GM19395 (cell line): ENCODE data around the gene EPC1.

Experiments used
- ATAC-seq: cut with Tn5 transposase; IDR thresholded peaks from one replicate; pipeline ENCODE4 v1.9.1; 2021; ENCODE audit warnings: mild to moderate bottlenecking, moderate library complexity; ENCODE audit not compliant: unreplicated experiment

Gene EPC1

DNA sequence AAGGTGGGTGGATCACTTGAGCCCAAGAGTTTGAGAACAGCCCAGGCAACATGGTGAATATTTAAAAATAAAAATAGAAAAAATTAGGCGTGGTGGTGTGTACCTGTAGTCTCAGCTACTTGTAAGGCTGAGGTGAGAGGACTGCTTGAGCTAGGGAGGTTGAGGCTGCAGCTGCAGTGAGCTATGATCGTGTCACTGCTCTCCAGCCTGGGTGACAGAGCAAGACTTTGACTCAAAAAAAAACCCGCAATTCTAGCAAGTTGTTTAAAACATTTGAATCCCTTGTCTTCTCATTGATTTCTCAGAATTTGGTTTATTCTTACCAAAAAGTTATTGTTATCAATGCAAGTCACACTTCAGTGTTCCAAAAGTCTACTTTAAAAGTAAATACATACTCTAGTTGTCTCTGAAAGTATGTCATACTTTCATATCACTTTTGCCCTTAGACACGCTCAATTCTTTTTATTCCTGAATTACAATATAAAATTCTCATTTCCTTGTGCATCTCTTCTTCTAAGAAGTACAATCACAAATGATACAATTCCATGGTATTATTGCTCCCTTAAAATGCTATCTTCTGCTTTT lies 6.3 kb downstream of the EPC1 start:
- no peak for ATAC-seq

DNA sequence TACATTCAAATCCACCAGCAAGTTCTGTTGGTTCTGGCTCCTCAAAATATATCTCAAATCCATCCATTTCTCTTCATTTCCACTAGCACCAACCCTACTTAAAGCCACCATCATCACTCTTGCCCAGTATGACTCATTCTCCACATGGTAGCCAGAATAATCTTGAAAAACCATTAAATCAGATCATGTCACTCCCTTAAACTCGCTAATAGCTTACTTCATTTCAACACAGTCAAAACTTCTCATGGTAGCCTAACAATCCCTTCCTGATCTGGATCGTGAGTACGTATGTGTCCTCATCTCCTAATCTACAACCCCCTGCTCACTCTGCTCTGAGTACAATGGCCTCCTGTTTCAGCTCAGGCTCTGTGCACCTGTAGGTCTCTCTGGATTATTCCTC lies 8.7 kb downstream of the EPC1 start:
- no peak for ATAC-seq

- ATAC-seq, result no peak
Measured at GRCh38 chr10:32337350-32337749, 9.6 kb downstream of the EPC1 start.

DNA sequence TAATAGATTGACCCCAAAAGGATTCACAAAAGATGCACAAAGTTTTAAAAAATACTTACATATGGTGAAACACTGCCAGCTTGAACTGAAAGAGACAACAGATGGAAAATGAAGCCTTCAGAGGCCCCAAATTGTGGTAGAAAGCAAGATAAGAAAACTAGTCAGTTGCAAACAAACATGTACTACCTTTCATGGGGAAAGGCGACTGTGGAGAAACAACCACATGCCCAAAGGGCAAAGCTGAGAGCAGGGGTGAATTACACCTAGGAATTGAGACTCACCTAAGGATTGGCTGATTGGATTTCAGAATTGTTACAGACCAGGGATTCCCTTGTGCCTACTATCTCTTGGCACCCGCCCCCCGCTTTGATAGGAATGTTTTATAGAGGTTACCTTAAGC lies 13.1 kb downstream of the EPC1 start:
- no peak for ATAC-seq

GRCh38 chr10:32332299-32332750 lies 14.6 kb downstream of the EPC1 start:
- peak; percentile 90 for ATAC-seq

GRCh38 chr10:32331606-32332005 lies 15.4 kb downstream of the EPC1 start:
- no peak for ATAC-seq

- no peak for ATAC-seq
Measured at GRCh38 chr10:32330214-32330613, 16.7 kb downstream of the EPC1 start.

DNA sequence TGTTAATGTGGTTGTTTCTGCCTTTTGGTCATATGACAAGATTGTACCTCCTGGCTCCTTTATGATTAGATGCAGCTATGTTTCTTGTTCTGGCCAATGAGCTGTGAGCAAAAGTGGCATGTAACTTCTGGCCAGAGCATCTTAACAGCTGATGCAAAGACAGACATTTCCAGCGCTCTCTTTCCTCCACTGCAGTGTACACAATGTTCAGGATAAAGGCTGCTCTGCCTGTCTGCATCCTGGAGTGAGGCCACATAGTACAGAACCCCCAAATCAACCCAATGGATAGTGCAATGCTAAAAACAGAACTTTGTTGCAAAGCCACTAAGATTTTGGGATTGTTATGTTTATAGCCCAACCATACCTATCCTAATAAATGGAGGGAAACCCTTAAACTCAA lies 17.9 kb downstream of the EPC1 start:
- ATAC-seq, result no peak

DNA sequence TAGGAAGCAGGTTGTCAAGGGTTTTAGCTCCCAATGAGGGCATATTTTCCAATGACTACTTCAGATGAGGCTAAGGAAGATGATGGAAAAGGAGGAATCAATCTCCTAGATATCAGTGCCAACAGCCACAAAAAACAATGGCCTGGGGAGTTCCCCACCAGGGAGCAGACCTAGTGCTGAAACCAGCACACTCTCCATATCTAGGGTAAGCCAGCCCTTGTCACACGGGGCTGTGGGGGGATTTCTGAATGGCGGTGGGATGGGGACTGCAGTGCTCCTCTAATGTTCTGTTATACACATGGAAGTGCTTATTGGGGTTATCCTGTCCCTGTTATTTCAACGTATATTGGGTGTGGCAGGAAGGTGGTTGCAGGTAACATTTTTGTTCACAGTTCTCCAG lies 18.5 kb downstream of the EPC1 start:
- ATAC-seq, result no peak

DNA sequence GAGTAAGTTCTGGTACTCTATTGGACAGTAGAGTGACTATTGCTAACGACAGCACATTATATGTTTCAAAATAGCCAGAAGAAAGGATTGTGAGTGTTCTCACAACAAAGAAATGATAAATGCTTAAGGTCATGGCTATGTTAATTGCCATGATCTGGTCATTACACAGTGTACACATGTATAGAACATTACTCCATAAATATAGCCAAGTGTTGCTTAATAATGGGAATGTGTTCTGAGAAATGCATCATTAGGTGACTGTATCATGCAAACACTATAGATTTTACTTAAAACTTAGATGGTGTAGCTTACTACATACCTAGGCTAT lies 19.6 kb downstream of the EPC1 start:
- no peak for ATAC-seq

DNA sequence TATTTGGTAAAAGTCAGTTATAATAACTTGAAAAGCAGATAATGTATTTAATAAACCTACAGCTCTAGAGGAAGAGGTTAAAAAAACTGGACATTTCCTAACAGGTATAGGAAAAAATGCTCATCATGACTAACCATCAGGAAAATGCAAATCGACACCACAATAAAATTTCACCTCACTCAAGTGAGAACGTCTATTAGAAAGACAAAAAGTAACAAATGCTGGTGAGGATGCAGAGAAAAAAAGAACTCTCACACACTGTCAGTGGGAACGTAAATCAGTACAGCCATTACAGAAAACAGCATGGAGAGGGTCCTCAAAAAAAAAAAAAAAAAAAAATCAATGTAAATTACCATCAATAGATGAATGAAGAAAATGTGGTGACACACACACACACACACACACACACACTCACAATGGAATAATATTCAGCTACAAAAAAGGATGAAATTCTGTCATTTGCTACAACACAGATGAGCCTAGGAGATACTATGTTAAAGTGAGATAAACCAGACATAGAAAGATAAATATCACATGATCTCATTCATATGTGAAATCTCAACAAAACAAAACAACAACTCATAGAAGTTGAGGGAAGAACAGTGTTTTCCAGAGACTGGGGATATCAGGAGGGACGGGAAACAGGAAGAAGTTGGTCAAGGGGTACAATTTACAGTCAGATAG lies 20.1 kb downstream of the EPC1 start:
- no peak for ATAC-seq

DNA sequence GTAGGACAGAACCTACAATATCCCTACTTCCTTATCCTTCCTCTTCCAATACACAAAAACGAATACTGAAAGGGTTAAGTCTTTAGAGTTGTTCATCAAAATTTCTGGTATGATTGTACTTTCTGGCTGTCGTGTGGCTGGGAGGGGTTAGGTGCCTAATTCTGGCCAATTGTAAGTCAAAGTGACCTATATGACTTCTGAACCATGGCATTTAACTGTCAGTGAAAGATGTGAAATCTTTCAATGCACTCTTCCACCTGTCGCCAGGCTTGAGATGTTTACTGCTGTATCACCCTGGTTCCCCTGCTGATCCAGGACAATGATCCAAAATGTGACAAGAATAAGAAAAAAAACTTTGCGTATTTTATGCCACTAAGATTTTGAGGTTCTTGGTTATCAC lies 20.8 kb downstream of the EPC1 start:
- ATAC-seq, result peak; percentile 83

- ATAC-seq, result no peak
Measured at GRCh38 chr10:32323051-32323450, 23.9 kb downstream of the EPC1 start.

GRCh38 chr10:32321016-32321631 lies 25.8 kb downstream of the EPC1 start:
- ATAC-seq, result no peak

- peak; percentile 42 for ATAC-seq
Measured at GRCh38 chr10:32318476-32318896, 28.5 kb downstream of the EPC1 start.

DNA sequence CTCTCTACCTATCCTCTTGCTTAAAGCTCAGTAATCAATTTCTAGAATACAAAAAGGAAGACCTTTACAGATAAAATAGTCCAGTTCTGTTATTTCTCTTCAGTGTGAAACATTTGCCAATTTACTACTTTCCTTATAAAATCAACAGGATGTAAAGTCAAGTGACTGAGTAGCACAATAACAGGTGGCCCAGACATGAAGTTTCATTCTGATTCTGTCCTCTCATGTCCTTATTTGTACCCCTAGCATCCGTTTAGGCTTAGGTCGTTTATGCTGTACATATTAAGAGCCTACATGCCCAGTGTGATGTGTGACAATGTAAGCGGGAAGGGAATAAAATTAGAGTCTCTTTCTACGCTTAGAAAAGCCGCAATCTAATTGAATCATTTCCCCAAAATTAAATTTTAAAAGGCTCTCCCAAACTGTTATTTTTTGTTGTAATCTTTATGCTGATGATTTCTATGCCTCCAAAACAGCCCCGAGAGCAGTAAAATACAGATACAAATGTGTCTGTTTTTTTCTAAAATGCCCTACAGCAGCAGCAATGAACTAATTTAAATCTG lies 29.1 kb downstream of the EPC1 start:
- peak; percentile 96 for ATAC-seq

- ATAC-seq, result no peak
Measured at GRCh38 chr10:32315424-32315823, 31.5 kb downstream of the EPC1 start.

DNA sequence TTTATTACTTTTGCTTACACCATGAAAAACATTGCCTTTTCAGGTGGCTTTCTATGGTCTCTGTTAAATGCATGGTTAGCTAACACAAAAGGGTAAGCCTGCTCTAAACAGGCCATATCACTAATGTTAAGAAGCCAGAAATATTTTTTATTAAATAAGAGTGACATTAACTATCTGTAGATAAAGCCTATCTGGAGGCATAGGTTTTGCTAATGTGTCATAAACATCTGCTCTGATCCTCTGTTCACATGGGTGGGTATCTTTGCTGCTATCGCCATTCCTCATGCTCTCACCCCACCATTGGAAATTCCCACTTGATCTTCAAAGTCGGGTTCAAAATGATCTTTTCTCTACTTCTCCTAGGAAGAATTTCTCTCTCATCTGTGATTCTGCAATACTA lies 32.4 kb downstream of the EPC1 start:
- no peak for ATAC-seq

GRCh38 chr10:32308027-32308603 lies 38.8 kb downstream of the EPC1 start:
- ATAC-seq, result peak; percentile 62

DNA sequence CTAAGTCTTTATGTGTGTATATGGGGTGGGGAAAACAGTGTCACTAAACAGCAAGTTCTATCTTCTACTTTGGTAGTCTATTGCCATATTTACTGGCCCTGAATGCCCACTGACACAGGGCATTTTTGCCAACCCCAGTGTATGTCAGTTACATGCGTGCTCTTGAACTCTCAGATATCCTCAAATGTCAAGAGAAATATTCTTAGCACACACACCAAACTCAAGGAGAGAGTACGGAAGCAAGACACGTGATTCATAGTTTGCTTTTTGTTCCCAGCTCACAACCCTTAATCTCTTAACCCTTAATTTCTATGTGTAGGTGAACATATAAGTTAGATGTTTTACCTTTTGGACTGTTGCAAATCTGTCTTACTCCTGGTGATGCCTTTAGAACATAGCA lies 39.3 kb downstream of the EPC1 start:
- no peak for ATAC-seq

GRCh38 chr10:32299354-32299980 lies 47.5 kb downstream of the EPC1 start:
- ATAC-seq, result no peak
